Measurements from ENCODE around the gene CHFR.
"Not testable (repeated sequence)": the region's sequence is repeated elsewhere in the genome, so short reads cannot be mapped to it uniquely, and the experiment has no call there.

CHFR gene

GRCh38 chr12:132813443-132813842 is 74.0 kb downstream of the CHFR start:
- H3K27me3 Mint-ChIP-seq = no peaks in the 10 kb centered on the region
- ATAC-seq (replicated peaks; ENCODE audit: extremely low read depth, poor library complexity, severe bottlenecking) = no peak
- no peak for DNase-seq (ENCODE audit: low spot score in 2 of 2)
- H3K4me3 Mint-ChIP-seq = no peak overlapping the region
- H3K36me3 Mint-ChIP-seq (ENCODE audit: insufficient read depth) = peaks cover 28% of the 10 kb centered on the region
- no peaks in the 10 kb centered on the region for H3K9me3 Mint-ChIP-seq
- no peak overlapping the region for H3K27ac Mint-ChIP-seq (ENCODE audit: low read depth)
- peaks cover 13% of the 10 kb centered on the region for H3K4me1 Mint-ChIP-seq

GRCh38 chr12:132812631-132813305 is 74.6 kb downstream of the CHFR start:
- no peak overlapping the region for H3K27ac Mint-ChIP-seq (ENCODE audit: low read depth)
- no peak for ATAC-seq (replicated peaks; ENCODE audit: extremely low read depth, poor library complexity, severe bottlenecking)
- DNase-seq (ENCODE audit: low spot score in 2 of 2) = no peak
- H3K36me3 Mint-ChIP-seq (ENCODE audit: insufficient read depth) = peaks cover 28% of the 10 kb centered on the region
- no peak overlapping the region for H3K4me3 Mint-ChIP-seq
- H3K27me3 Mint-ChIP-seq = no peaks in the 10 kb centered on the region
- H3K9me3 Mint-ChIP-seq = no peaks in the 10 kb centered on the region
- H3K4me1 Mint-ChIP-seq = peaks cover 7% of the 10 kb centered on the region

GRCh38 chr12:132809391-132809790 is 78.0 kb downstream of the CHFR start:
- H3K4me3 Mint-ChIP-seq; H3K4me1 Mint-ChIP-seq; H3K27me3 Mint-ChIP-seq; H3K9me3 Mint-ChIP-seq; DNase-seq (ENCODE audit: low spot score in 2 of 2); ATAC-seq (replicated peaks; ENCODE audit: extremely low read depth, poor library complexity, severe bottlenecking); H3K27ac Mint-ChIP-seq (ENCODE audit: low read depth): not testable (repeated sequence)
- H3K36me3 Mint-ChIP-seq (ENCODE audit: insufficient read depth) = peaks cover 28% of the 10 kb centered on the region

GRCh38 chr12:132807295-132808092 is 79.9 kb downstream of the CHFR start:
- H3K4me1 Mint-ChIP-seq = peaks cover 7% of the 10 kb centered on the region
- no peak overlapping the region for H3K27ac Mint-ChIP-seq (ENCODE audit: low read depth)
- DNase-seq (ENCODE audit: low spot score in 2 of 2) (no peak), ATAC-seq (replicated peaks; ENCODE audit: extremely low read depth, poor library complexity, severe bottlenecking) (no peak)
- no peak overlapping the region for H3K4me3 Mint-ChIP-seq
- H3K36me3 Mint-ChIP-seq (ENCODE audit: insufficient read depth) = peaks cover 31% of the 10 kb centered on the region
- H3K9me3 Mint-ChIP-seq = no peaks in the 10 kb centered on the region
- H3K27me3 Mint-ChIP-seq = no peaks in the 10 kb centered on the region

- H3K9me3 Mint-ChIP-seq = no peaks in the 10 kb centered on the region
- no peak for DNase-seq (ENCODE audit: low spot score in 2 of 2)
Observed at GRCh38 chr12:132806857-132807256, 80.5 kb downstream of the CHFR start.

GRCh38 chr12:132804426-132804861 is 83.0 kb downstream of the CHFR start:
- Mint-ChIP-seq H3K36me3 (ENCODE audit: insufficient read depth) (peaks cover 35% of the 10 kb centered on the region), H3K9me3 (no peaks in the 10 kb centered on the region)

More at GRCh38 chr12:132806857-132807256, 80.5 kb downstream of the CHFR start:
- no peak overlapping the region for H3K4me3 Mint-ChIP-seq
- no peak overlapping the region for H3K27ac Mint-ChIP-seq (ENCODE audit: low read depth)
- ATAC-seq (replicated peaks; ENCODE audit: extremely low read depth, poor library complexity, severe bottlenecking) = no peak
- peaks cover 7% of the 10 kb centered on the region for H3K4me1 Mint-ChIP-seq
- H3K27me3 Mint-ChIP-seq = no peaks in the 10 kb centered on the region
- peaks cover 27% of the 10 kb centered on the region for H3K36me3 Mint-ChIP-seq (ENCODE audit: insufficient read depth)

GRCh38 chr12:132803888-132804287 is 83.5 kb downstream of the CHFR start:
- DNase-seq (ENCODE audit: low spot score in 2 of 2) = no peak
- no peak for ATAC-seq (replicated peaks; ENCODE audit: extremely low read depth, poor library complexity, severe bottlenecking)
- H3K4me3 Mint-ChIP-seq = no peak overlapping the region
- H3K27me3 Mint-ChIP-seq = no peaks in the 10 kb centered on the region
- H3K27ac Mint-ChIP-seq (ENCODE audit: low read depth) = no peak overlapping the region
- no peaks in the 10 kb centered on the region for H3K9me3 Mint-ChIP-seq
- peaks cover 5% of the 10 kb centered on the region for H3K4me1 Mint-ChIP-seq
- H3K36me3 Mint-ChIP-seq (ENCODE audit: insufficient read depth) = peaks cover 33% of the 10 kb centered on the region

More at GRCh38 chr12:132804426-132804861, 83.0 kb downstream of the CHFR start:
- Mint-ChIP-seq H3K4me3 (no peak overlapping the region), H3K27ac (ENCODE audit: low read depth) (no peak overlapping the region), H3K27me3 (no peaks in the 10 kb centered on the region), H3K4me1 (peaks cover 7% of the 10 kb centered on the region)
- no peak for DNase-seq (ENCODE audit: low spot score in 2 of 2)
- ATAC-seq (replicated peaks; ENCODE audit: extremely low read depth, poor library complexity, severe bottlenecking) = no peak

GRCh38 chr12:132803125-132803524 is 84.3 kb downstream of the CHFR start:
- Mint-ChIP-seq H3K27me3 (no peaks in the 10 kb centered on the region), H3K36me3 (ENCODE audit: insufficient read depth) (peaks cover 32% of the 10 kb centered on the region), H3K27ac (ENCODE audit: low read depth) (no peak overlapping the region), H3K4me1 (no peaks in the 10 kb centered on the region), H3K4me3 (no peak overlapping the region), H3K9me3 (no peaks in the 10 kb centered on the region)
- DNase-seq (ENCODE audit: low spot score in 2 of 2) = no peak
- no peak for ATAC-seq (replicated peaks; ENCODE audit: extremely low read depth, poor library complexity, severe bottlenecking)

- DNase-seq (ENCODE audit: low spot score in 2 of 2) = no peak
- H3K4me3 Mint-ChIP-seq = no peak overlapping the region
- no peaks in the 10 kb centered on the region for H3K27me3 Mint-ChIP-seq
- H3K9me3 Mint-ChIP-seq = no peaks in the 10 kb centered on the region
- no peak for ATAC-seq (replicated peaks; ENCODE audit: extremely low read depth, poor library complexity, severe bottlenecking)
- H3K4me1 Mint-ChIP-seq = no peaks in the 10 kb centered on the region
- H3K36me3 Mint-ChIP-seq (ENCODE audit: insufficient read depth) = peaks cover 37% of the 10 kb centered on the region
- H3K27ac Mint-ChIP-seq (ENCODE audit: low read depth) = no peak overlapping the region
Observed at GRCh38 chr12:132801741-132802140, 85.7 kb downstream of the CHFR start.

GRCh38 chr12:132798836-132799235 is 88.6 kb downstream of the CHFR start:
- no peaks in the 10 kb centered on the region for H3K9me3 Mint-ChIP-seq
- no peak overlapping the region for H3K27ac Mint-ChIP-seq (ENCODE audit: low read depth)
- H3K4me3 Mint-ChIP-seq = no peak overlapping the region
- no peaks in the 10 kb centered on the region for H3K4me1 Mint-ChIP-seq
- ATAC-seq (replicated peaks; ENCODE audit: extremely low read depth, poor library complexity, severe bottlenecking) (no peak), DNase-seq (ENCODE audit: low spot score in 2 of 2) (no peak)
- peaks cover 48% of the 10 kb centered on the region for H3K36me3 Mint-ChIP-seq (ENCODE audit: insufficient read depth)
- no peaks in the 10 kb centered on the region for H3K27me3 Mint-ChIP-seq

GRCh38 chr12:132797820-132798570 is 89.4 kb downstream of the CHFR start:
- Mint-ChIP-seq H3K27ac (ENCODE audit: low read depth) (no peak overlapping the region), H3K4me3 (no peak overlapping the region), H3K9me3 (no peaks in the 10 kb centered on the region), H3K36me3 (ENCODE audit: insufficient read depth) (peaks cover 43% of the 10 kb centered on the region), H3K4me1 (no peaks in the 10 kb centered on the region), H3K27me3 (no peaks in the 10 kb centered on the region)
- DNase-seq (ENCODE audit: low spot score in 2 of 2) = no peak
- ATAC-seq (replicated peaks; ENCODE audit: extremely low read depth, poor library complexity, severe bottlenecking) = no peak

- H3K36me3 Mint-ChIP-seq (ENCODE audit: insufficient read depth) = peaks cover 39% of the 10 kb centered on the region
- DNase-seq (ENCODE audit: low spot score in 2 of 2) = no peak
- H3K4me1 Mint-ChIP-seq = no peaks in the 10 kb centered on the region
Observed at GRCh38 chr12:132795847-132796246, 91.6 kb downstream of the CHFR start.

More at GRCh38 chr12:132795847-132796246, 91.6 kb downstream of the CHFR start:
- no peak overlapping the region for H3K27ac Mint-ChIP-seq (ENCODE audit: low read depth)
- no peaks in the 10 kb centered on the region for H3K27me3 Mint-ChIP-seq
- ATAC-seq (replicated peaks; ENCODE audit: extremely low read depth, poor library complexity, severe bottlenecking) = no peak
- no peaks in the 10 kb centered on the region for H3K9me3 Mint-ChIP-seq
- no peak overlapping the region for H3K4me3 Mint-ChIP-seq

Data from central memory CD8-positive, alpha-beta T cell (primary cell).